EL (cell line): ENCODE data around the gene DDX49.
"Not testable (repeated sequence)": the region's sequence is repeated elsewhere in the genome, so short reads cannot be mapped to it uniquely, and the experiment has no call there.

Source experiments
- DNase-seq: peaks from one replicate; pipeline ENCODE4 v3.0.0-alpha.2; 2016

Gene DDX49

DNA sequence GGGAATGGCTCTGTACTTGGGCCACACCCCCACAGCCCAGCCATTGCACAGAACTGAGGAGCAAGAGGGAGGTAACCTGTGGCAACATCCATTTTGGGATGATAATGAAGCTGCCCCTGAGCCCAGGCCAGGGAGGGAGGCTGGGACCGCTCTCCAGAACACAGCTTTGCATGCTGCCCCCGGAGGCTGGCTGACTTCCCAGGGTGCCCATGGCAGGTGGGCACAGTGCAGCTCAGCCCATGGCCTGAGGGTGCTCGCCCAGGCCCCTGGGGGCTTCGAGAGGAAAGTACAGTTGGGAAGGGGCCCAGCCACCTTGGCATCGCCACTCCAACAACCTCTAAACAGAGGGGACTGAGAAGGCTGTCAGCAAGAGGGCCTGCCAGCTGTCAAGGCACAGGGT is 6.0 kb upstream of the DDX49 start:
- DNase-seq = no peak

GRCh38 chr19:18915639-18916038 is 3.9 kb upstream of the DDX49 start:
- peak; percentile 47 for DNase-seq

GRCh38 chr19:18917593-18917992 is 1.9 kb upstream of the DDX49 start:
- DNase-seq = not testable (repeated sequence)

DNA sequence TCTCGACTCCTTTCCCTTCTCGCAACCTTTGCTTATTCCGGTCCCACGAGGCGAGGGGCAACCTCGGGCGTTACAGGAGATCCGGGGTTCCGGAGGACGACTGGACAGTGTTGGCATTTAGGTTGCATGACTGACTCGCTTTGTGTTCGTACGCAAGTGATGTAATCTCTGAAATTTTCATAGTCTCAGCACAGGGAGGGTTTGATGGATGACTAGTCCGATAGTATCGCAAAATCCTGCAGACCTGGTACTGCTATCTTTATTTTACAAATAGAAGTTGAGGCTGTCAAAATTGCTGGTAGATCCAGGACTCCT is 342 bp downstream of the DDX49 start:
- DNase-seq = no peak

DNA sequence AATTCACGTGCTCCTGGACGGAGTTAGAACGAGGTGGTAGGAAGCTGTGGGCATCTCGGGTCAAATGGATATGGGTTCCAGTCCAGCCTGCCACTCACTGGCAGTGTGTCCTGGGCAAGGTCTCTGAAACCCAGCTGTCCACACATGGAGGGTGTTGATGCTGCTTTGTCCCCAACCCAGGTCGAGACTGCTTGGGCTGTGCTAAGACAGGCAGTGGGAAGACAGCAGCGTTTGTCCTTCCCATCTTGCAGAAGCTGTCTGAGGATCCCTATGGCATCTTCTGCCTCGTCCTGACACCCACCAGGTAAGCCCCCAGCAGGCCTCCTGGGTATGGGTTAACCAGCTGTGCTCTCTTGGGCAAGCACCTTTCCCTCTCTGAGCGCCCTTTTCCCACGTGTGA is 885 bp downstream of the DDX49 start:
- DNase-seq = no peak

GRCh38 chr19:18921593-18921992 is 2.1 kb downstream of the DDX49 start:
- DNase-seq = no peak

GRCh38 chr19:18922228-18922985 is 2.9 kb downstream of the DDX49 start:
- no peak for DNase-seq

- DNase-seq = no peak
These were observed 5.2 kb downstream of the DDX49 start for GRCh38 chr19:18924684-18925213.

DNA sequence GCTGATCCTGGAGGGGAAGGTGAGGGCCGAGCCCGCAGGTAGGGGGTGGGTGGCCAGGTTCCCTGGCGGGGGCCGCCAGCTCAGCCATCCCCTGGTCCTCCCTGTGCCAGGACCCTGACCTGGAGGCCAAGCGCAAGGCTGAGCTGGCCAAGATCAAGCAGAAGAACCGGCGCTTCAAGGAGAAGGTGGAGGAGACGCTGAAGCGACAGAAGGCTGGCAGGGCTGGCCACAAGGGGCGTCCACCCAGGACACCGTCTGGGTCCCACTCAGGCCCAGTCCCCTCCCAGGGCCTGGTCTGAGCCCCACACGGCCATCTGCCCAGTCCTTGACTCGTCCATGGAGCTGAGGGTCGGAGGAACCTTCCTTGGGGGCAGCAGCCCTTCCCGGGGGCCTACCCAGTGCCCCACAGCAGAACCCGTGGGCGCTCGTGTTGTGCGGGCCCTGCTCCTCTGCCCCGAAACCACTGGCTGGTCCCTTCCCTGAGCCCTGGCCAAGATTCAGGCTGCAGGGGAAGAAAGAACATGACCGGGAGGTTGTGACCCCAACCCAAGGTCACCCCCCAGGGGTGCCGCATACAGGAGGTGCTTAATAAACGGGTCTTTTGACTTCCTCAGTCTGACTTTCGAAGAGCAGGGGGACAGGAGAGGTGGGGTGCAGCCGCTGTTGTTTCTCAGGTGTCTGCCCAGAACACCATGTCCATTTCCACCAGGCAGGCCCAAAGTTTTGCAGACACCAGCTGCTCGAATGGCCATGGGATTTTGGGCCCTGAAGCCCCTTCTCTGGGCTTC is 8.7 kb downstream of the DDX49 start:
- no peak for DNase-seq

GRCh38 chr19:18929311-18929710 is 9.8 kb downstream of the DDX49 start:
- DNase-seq = no peak

GRCh38 chr19:18931316-18932162 is 12.0 kb downstream of the DDX49 start:
- no peak for DNase-seq

DNA sequence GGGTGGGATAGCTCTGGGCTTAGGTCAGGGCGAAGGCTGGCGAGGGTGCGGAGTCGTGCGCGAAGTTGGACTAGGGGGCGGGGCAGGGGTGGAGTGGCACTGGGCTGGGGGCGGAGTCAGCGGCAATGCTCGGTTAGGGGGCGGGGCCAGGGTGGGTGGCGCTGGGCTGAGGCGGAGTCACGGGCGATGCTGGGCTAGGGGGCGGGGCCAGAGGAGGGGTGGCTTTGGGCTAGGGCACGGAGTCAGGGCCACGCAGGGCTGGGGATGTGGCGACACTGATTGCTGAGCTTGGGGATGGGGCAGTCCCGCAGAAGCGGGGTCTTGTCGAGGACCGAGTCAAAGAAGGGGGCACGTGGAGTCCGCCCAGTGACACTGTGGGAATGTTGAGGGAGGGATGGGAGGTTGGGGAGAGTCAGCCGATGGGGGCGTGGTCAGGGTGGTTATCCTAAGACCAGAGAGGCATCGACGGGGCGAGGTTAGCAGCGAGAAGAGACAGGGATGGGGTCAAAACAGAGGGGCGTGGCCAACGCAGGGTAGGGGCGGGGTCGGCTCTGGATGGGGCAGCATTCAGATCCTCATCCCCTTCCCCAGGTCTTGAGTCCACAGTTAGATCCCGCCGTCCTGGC is 12.8 kb downstream of the DDX49 start:
- peak; percentile 36 for DNase-seq

GRCh38 chr19:18933297-18933696 is 13.8 kb downstream of the DDX49 start:
- DNase-seq = no peak

GRCh38 chr19:18939163-18939562 is 19.6 kb downstream of the DDX49 start:
- no peak for DNase-seq

GRCh38 chr19:18939922-18940768 is 20.6 kb downstream of the DDX49 start:
- peak; percentile 73 for DNase-seq

DNA sequence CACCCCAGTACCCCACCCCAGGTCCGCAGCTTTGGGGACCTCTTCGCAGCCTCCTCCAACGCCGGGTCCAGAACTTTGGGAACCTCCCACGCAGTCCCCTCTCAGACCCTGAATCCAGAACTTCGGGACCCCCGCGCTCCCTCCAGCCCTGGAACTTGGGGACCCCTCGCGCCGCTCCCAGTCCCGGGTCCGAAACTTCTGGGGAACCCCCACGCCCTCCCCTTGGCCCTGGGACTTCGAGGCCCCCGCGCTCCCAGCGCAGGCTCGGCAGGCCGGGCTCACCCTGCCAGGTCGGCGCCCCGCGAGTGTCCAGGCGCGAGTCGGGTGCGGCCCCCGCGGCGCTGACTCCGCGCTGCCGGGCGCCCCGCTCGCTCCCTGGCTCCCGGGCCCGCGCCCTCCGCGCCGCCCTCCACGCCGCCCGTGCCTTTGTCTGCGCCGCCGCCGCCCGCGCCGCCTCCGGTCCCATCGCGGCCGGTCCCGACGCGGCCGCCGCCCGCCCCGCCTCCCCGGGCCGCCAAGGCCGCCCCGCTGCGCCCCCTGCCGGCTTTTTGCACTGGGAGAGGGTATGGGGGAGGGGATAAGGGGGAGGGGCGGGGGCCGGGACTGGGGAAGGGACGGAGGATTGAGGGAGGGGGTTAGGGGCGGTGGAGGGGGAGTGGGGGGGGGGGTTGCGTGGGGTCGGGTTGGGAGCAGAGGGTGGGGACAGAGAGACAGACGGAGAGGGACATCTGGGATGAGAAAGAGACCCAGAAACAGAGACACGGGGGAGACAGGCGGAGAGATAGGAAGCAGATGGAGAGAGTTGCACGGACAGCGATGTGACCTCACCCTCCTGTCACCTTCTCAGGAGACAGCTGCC is 21.5 kb downstream of the DDX49 start, which contains the start of gene HOMER3:
HOMER3 (minus strand) TSS at position 449 of the 859 bp plus-strand sequence. CDS start 2,235 bp downstream, outside the sequence.
- DNase-seq = peak; percentile 62

DNA sequence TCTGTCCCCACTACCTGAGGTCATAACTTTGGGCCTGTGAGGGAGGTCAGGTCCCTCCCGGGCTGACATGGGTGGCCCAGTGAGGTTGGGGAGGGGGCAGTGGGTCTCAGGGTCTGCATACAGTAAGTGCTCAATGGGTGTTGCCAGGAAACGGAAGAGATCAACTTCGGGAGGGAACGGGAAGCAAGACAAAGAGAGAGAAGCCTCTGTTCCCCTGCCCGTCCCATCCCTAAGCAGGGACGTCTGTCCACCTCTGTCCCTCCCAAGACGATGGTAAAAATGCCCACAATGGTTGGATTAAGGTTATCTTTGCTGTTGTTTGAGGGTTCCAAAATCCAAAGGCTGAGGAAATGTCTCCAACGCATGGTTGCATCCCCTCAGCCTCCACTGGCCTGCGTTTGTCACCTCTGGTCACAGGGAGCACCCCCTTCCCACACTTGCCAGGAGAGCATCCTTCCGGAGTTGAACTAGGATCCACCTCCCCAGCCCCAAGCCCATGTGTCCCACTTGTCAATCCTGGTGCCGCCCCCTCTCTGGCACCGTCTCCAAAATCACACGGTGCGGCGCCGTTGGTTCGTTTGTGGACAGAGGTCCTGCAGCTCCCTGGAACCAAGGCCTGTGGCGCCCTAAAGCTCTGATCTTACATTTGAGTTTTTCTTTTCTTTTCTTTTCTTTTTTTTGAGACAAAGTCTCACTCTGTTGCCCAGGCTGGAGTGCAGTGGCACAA is 22.3 kb downstream of the DDX49 start:
- no peak for DNase-seq

- DNase-seq = no peak
These were observed 23.2 kb downstream of the DDX49 start for GRCh38 chr19:18942692-18943091.

- no peak for DNase-seq
These were observed 23.9 kb downstream of the DDX49 start for GRCh38 chr19:18943465-18943864.

- DNase-seq = no peak
These were observed 25.8 kb downstream of the DDX49 start for GRCh38 chr19:18945297-18945696.
